Activated CD4-positive, alpha-beta T cell treated with anti-CD3 and anti-CD28 coated beads for 4 hours (primary cell): ENCODE data around the gene AHCYL2.
A peak's percentile ranks its signal among the peaks of the same experiment; 100 is the strongest.
"Not testable (repeated sequence)": the region's sequence is repeated elsewhere in the genome, so short reads cannot be mapped to it uniquely, and the experiment has no call there.

Source experiments
- DNase-seq, 2 donors: peaks; one replicate each; pipeline ENCODE4 v3.0.0-alpha.2; 2020

The AHCYL2 gene

GRCh38 chr7:129209067-129209926, 15.5 kb upstream of the AHCYL2 start:
- no peak for DNase-seq

DNA sequence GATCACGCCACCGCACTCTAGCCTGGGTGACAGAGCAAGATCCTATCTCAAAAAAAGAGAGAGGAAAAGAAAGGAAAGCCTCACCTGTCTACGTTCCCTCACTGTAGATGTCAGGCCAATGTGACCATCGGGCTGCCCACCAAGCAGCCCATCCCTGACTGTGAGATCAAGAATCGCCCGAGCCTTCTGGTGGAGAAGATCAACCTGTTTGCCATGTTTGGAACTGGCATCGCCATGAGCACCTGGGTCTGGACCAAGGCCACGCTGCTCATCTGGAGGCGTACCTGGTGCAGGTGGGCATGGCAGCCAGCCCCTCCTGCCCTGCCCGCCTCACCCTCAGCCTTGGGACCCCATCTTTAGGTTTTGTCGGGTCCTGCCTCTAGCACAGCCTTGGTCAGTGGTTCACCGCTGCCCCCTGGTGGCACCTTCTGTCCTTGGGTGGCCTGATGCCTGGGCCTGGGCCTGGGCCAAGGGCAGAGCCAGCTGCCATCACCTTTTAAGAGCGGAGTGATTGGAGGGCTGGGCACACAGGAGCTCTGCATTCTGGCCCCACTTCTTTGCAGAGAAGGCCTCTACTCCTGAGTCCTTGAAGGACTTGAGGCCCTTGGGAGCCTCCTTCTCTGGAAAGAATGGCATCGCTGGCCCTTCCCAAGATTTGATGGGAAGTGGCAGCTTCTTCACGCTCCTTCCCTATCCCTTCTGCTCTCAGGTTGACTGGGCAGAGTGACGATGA, 14.4 kb upstream of the AHCYL2 start:
- DNase-seq = peak; percentile 42 to 57

DNA sequence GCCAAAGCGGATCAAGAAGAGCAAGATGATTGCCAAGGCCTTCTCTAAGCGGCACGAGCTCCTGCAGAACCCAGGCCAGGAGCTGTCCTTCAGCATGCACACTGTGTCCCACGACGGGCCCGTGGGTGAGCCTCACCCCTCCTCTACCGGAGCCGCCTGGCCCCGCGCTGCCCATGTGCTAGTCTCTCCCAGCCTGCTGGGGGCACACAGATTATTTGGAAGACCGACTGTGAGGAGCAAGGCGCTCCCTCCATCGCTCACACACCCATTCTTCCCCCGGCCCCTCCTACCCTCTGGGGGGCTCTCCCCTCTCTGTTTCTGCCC, 13.9 kb upstream of the AHCYL2 start:
- no peak for DNase-seq

DNA sequence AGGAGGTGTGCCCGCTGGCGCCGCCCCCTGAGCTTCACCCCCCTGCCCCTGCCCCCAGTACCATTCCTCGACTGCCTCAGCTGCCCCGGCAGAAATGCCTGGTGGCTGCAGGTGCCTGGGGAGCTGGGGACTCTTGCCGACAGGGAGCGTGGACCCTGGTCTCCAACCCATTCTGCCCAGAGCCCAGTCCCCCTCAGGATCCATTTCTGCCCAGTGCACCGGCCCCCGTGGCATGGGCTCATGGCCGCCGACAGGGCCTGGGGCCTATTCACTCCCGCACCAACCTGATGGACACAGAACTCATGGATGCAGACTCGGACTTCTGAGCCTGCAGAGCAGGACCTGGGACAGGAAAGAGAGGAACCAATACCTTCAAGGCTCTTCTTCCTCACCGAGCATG, 12.7 kb upstream of the AHCYL2 start:
- no peak for DNase-seq

GRCh38 chr7:129212596-129212995, 12.2 kb upstream of the AHCYL2 start:
- no peak for DNase-seq

DNA sequence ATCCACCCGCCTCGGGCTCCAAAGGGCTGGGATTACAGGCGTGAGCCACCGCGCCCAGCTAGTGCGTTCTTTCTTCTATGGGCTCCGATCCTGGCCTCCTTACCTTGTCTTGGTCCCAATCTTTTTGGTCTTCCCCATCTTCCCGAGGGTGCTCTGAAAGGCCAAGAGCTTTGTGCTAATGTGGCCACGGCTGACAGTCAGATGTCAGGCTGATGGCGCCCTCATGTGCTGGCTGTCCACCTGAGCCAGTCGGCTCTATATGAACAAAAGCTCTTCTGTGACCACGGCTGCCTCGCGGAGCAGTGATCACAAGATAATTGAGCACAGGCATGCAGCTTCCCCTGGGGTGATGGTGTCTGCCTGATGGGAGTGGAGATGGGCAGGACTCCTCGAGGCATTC, 11.0 kb upstream of the AHCYL2 start:
- no peak for DNase-seq

DNA sequence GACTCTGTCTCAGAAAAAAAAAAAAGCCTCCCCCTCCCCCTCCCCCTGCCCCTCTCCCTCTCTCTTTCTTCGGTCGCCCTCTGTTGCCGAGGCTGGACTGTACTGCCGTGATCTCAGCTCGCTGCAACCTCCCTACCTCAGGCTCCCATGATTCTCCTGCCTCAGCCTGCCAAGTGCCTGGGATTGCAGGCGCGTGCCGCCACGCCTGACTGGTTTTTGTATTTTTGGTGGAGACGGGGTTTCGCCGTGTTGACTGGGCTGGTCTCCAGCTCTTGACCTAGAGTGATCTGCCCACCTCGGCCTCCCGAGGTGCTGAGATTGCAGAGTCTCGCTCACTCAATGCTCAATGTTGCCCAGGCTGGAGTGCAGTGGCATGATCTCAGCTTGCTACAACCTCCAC, 9.1 kb upstream of the AHCYL2 start:
- DNase-seq = not testable (repeated sequence)

GRCh38 chr7:129216101-129216715, 8.6 kb upstream of the AHCYL2 start:
- DNase-seq = not testable (repeated sequence)

- DNase-seq = not testable (repeated sequence)
Observed at GRCh38 chr7:129216821-129217416, 7.9 kb upstream of the AHCYL2 start.

GRCh38 chr7:129218514-129219062, 6.2 kb upstream of the AHCYL2 start:
- peak; percentile 73 to 81 for DNase-seq

GRCh38 chr7:129219166-129219565, 5.7 kb upstream of the AHCYL2 start:
- DNase-seq = not testable (repeated sequence)

DNA sequence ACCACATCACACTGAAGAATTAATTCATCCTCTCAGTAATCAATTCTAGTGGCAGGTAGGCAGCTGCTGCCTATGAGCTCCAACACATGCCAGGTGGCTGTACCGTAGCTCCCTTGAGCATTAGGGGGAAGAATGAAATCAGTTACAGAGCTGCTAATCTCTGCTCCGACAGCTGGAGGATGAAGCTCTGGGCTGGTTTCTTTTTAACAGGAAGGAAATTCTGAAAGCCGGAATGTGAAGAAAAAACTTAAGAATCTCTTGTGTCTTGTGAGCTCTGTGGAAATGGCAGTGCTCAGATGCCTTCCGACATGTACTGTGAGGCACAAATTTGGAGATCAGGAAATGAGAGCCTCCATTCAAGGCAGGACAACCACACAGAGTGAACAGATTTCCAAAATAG, 2.8 kb upstream of the AHCYL2 start:
- DNase-seq = no peak

GRCh38 chr7:129225206-129225930, 538 bp downstream of the AHCYL2 start:
- DNase-seq = peak; percentile 52 to 55

DNA sequence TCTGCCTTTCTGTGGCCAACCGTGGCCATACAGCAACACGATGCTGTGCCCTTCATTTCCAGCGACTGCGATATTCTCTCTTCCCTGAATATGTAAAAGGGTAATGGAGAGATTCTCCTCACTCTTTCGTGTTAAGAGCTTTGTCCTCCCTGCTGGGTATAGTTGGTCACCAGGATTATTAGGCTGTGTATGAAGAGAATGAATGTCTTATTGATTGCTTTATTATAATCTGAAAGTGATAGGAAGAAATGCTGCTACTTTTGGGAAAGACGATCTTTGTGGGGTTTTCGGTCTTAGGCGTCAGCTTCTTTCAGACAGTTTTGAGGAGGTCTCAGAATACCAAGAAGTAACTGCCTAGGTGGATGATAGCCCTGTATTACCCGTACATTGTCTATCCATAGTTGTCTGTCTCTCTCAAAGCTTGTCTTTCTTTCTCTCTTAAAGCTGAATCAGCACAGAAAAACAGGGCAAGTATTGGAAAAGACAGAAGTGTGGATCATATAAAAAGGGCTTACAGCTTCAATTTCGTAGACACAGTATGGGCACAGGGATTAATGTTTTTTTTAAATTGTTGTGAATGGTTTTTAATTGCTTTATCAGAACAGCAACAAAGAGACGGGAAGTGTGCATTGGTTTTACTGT, 1.2 kb downstream of the AHCYL2 start:
- DNase-seq = no peak

DNA sequence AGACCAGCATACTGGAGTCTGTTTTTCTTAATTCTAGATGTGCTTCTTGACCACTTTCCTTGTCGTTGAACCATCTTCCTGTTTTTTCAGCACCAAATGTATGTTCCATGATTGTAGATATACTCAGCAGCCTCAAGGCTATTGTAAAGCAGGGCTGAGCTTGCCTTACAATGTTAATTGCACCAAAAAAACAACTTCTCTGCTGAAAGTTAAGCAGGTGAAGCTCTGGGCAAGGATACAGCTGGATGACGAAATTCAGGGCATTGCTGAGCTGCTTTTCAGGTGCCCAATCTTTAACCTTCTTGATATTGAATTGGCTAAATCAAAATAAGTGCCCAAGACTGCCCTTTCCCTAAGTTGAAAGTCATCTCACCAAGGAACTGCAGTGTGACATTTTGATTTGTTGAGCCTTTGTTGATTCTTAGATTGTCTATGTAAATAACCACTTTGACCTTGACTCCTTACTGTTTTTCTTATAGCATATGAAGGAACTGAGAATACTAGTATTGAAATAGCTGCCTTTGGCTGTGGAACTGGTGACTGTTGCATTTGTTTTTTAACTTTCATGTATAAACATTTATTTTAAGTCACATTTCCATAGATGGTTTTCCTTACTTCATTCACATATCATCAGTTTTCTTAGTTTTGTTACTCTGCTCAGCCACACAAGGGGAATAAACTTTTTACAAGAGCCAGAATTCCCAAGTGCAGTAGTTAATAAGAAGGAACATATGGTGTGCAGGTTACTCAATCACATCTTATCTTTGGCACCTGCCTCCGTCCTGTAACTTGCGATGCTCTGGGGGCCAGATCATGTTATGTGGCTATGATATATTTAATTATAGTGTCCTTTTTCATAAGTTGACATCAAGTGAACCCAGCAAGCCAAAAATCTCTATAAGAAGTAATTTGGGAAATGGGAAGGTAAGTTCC, 3.1 kb downstream of the AHCYL2 start:
- DNase-seq = no peak

- no peak for DNase-seq
Observed at GRCh38 chr7:129228633-129229032, 3.8 kb downstream of the AHCYL2 start.

- no peak for DNase-seq
Observed at GRCh38 chr7:129231666-129232065, 6.8 kb downstream of the AHCYL2 start.

- DNase-seq = no peak
Observed at GRCh38 chr7:129238546-129238945, 13.7 kb downstream of the AHCYL2 start.

- DNase-seq = no peak
Observed at GRCh38 chr7:129240119-129240820, 15.4 kb downstream of the AHCYL2 start.

DNA sequence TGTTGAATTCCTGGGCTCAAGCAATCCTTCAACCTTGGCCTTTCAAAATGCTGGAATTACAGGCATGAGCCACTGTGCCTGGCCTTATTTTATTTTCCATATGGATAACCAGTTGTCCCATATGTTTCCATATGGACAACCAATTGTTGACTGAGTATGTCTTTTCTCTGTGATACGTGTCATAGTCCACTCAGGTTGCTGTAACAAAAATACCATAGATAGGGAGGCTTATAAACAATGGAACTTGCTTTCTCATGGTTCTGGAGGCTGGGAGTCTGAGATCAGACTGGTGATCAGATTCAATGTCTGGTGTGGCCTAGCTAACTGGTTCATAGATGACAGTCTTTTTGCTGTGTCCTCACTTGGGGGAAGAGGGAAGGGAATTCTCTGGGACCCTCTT, 19.4 kb downstream of the AHCYL2 start:
- DNase-seq = no peak
